ENCODE measurements around the gene LCNL1. TPM values are rescaled to one million over a fixed set of nuclear protein-coding genes. Genes with fewer than 3 reads are reported as not detected.

LCNL1 gene
- total and polyA plus RNA-seq, 2 of the 13 experiments (the other 11 are each of a cell fraction or from before 2014, with no cell fraction given) = not detected

GRCh38 chr9:136991993-136992818, 9.4 kb downstream of the LCNL1 start, which contains the start of gene PAXX (continued):
- TF ChIP-seq FOXP4 (CRISPR knock-in tag; IDR thresholded peaks at IDR 0.05) (no peak), MAFG (CRISPR knock-in tag; IDR thresholded peaks at IDR 0.05) (no peak), ZNF776 (CRISPR knock-in tag; IDR thresholded peaks at IDR 0.05) (no peak), ZNF839 (CRISPR knock-in tag; IDR thresholded peaks at IDR 0.05; ENCODE audit: borderline replicate concordance) (no peak), ATF7 (IDR thresholded peaks at IDR 0.05) (no peak), ATF7 (CRISPR knock-in tag; IDR thresholded peaks at IDR 0.05) (no peak), TCF7L2 (IDR thresholded peaks at IDR 0.05; ENCODE audit: low read depth, low read length) (no peak), ZNF253 (CRISPR knock-in tag; IDR thresholded peaks at IDR 0.05; ENCODE audit: borderline replicate concordance) (no peak), ZNF570 (CRISPR knock-in tag; IDR thresholded peaks at IDR 0.05; ENCODE audit: borderline replicate concordance) (no peak), ZNF329 (CRISPR knock-in tag; IDR thresholded peaks at IDR 0.05; ENCODE audit: low read depth) (no peak; the same call in 1 of the 2 replicates), NCOA1 (CRISPR knock-in tag; IDR thresholded peaks at IDR 0.05) (no peak), HMGXB4 (CRISPR knock-in tag; IDR thresholded peaks at IDR 0.05; ENCODE audit: borderline replicate concordance in 1 of 2, low read depth in 1 of 2) (no peak), TMF1 (CRISPR knock-in tag; IDR thresholded peaks at IDR 0.05; ENCODE audit: low read depth) (peak; percentile 79; the same call in 1 of the 2 replicates), HNRNPL (IDR thresholded peaks at IDR 0.05; ENCODE audit: low read depth, low read length) (no peak), ZNF468 (CRISPR knock-in tag; IDR thresholded peaks at IDR 0.05) (0 out of 2 replicates have a peak, but pooled peaks have one; percentile 33), ZNF597 (CRISPR knock-in tag; IDR thresholded peaks at IDR 0.05) (no peak), NR2F1 (CRISPR knock-in tag; IDR thresholded peaks at IDR 0.05) (no peak)
- TF ChIP-seq, protein P1, sequence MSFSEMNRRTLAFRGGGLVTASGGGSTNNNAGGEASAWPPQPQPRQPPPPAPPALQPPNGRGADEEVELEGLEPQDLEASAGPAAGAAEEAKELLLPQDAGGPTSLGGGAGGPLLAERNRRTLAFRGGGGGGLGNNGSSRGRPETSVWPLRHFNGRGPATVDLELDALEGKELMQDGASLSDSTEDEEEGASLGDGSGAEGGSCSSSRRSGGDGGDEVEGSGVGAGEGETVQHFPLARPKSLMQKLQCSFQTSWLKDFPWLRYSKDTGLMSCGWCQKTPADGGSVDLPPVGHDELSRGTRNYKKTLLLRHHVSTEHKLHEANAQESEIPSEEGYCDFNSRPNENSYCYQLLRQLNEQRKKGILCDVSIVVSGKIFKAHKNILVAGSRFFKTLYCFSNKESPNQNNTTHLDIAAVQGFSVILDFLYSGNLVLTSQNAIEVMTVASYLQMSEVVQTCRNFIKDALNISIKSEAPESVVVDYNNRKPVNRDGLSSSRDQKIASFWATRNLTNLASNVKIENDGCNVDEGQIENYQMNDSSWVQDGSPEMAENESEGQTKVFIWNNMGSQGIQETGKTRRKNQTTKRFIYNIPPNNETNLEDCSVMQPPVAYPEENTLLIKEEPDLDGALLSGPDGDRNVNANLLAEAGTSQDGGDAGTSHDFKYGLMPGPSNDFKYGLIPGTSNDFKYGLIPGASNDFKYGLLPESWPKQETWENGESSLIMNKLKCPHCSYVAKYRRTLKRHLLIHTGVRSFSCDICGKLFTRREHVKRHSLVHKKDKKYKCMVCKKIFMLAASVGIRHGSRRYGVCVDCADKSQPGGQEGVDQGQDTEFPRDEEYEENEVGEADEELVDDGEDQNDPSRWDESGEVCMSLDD (CRISPR knock-in tag; IDR thresholded peaks at IDR 0.05; ENCODE audit: borderline replicate concordance) = 0 out of 2 replicates have a peak, but pooled peaks have one; percentile 18
- TF ChIP-seq, protein P2, sequence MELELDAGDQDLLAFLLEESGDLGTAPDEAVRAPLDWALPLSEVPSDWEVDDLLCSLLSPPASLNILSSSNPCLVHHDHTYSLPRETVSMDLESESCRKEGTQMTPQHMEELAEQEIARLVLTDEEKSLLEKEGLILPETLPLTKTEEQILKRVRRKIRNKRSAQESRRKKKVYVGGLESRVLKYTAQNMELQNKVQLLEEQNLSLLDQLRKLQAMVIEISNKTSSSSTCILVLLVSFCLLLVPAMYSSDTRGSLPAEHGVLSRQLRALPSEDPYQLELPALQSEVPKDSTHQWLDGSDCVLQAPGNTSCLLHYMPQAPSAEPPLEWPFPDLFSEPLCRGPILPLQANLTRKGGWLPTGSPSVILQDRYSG (CRISPR knock-in tag; IDR thresholded peaks at IDR 0.05) = 0 out of 2 replicates have a peak, but pooled peaks have one; percentile 68
